Central memory CD8-positive, alpha-beta T cell (primary cell): ENCODE data around the gene PPP4R1.

ENCODE experiments used
- ATAC-seq: fragments of 150-1000 bp; cut with Tn5 transposase; replicated peaks from 2 replicates; pipeline ENCODE4 v1.10.0; 2022; ENCODE audit warnings: mild to moderate bottlenecking, moderate FRiP score, moderate number of reproducible peaks; ENCODE audit not compliant: poor library complexity, severe bottlenecking; ENCODE audit errors: extremely low read depth
- DNase-seq, 2 donors: peaks; one replicate each; pipeline ENCODE4 v3.0.0; 2021; ENCODE audit warnings: low spot score in 2 of 2
- H3K27ac Mint-ChIP-seq: one replicate; pipeline ENCODE4 v1.8.0; 2022; ENCODE audit warnings: low read depth, mild to moderate bottlenecking, moderate library complexity, mixed read lengths
- H3K27me3 Mint-ChIP-seq: one replicate; pipeline ENCODE4 v1.8.0; 2022; ENCODE audit warnings: mixed read lengths
- H3K36me3 Mint-ChIP-seq: one replicate; pipeline ENCODE4 v1.8.0; 2022; ENCODE audit warnings: mild to moderate bottlenecking, moderate library complexity, mixed read lengths; ENCODE audit not compliant: insufficient read depth
- H3K4me1 Mint-ChIP-seq: one replicate; pipeline ENCODE4 v1.8.0; 2022; ENCODE audit warnings: mixed read lengths
- H3K4me3 Mint-ChIP-seq: one replicate; pipeline ENCODE4 v1.8.0; 2022; ENCODE audit warnings: mild to moderate bottlenecking, moderate library complexity, mixed read lengths
- H3K9me3 Mint-ChIP-seq: one replicate; pipeline ENCODE4 v1.8.0; 2022; ENCODE audit warnings: mixed read lengths

PPP4R1 gene

GRCh38 chr18:9614401-9615279 lies at the start of gene PPP4R1:
PPP4R1 (minus strand) TSS chr18:9614559; CDS start chr18:9614484, 75 bp downstream.
- peak within 1 kb of the TSS; percentile 93 for H3K27ac Mint-ChIP-seq
- DNase-seq, result peak; percentile 30 to 34
- peak within 1 kb of the TSS; percentile 92 for H3K4me3 Mint-ChIP-seq
- H3K27me3 Mint-ChIP-seq, result no peaks in the 10 kb centered on the region
- H3K4me1 Mint-ChIP-seq, result peaks cover 42% of the 10 kb centered on the region
- ATAC-seq, result peak; percentile 54
- peaks cover 17% of the 10 kb centered on the region for H3K36me3 Mint-ChIP-seq
- no peaks in the 10 kb centered on the region for H3K9me3 Mint-ChIP-seq

GRCh38 chr18:9663377-9663776 lies 49.0 kb upstream of the PPP4R1 start:
- Mint-ChIP-seq H3K4me3 (no peak overlapping the region), H3K9me3 (no peaks in the 10 kb centered on the region), H3K27ac (no peak overlapping the region), H3K27me3 (peaks cover 11% of the 10 kb centered on the region), H3K36me3 (no peaks in the 10 kb centered on the region), H3K4me1 (no peaks in the 10 kb centered on the region)
- ATAC-seq, result no peak
- DNase-seq, result no peak

GRCh38 chr18:9661564-9661963 lies 47.2 kb upstream of the PPP4R1 start:
- H3K36me3 Mint-ChIP-seq, result no peaks in the 10 kb centered on the region
- no peak for DNase-seq

GRCh38 chr18:9659499-9660375 lies 45.4 kb upstream of the PPP4R1 start:
- no peak overlapping the region for H3K27ac Mint-ChIP-seq
- no peaks in the 10 kb centered on the region for H3K9me3 Mint-ChIP-seq
- ATAC-seq (no peak), DNase-seq (no peak)
- H3K4me1 Mint-ChIP-seq, result no peaks in the 10 kb centered on the region
- H3K36me3 Mint-ChIP-seq, result no peaks in the 10 kb centered on the region
- H3K27me3 Mint-ChIP-seq, result peaks cover 20% of the 10 kb centered on the region
- H3K4me3 Mint-ChIP-seq, result no peak overlapping the region

More at GRCh38 chr18:9661564-9661963, 47.2 kb upstream of the PPP4R1 start:
- H3K27me3 Mint-ChIP-seq, result peaks cover 11% of the 10 kb centered on the region
- H3K4me1 Mint-ChIP-seq, result no peaks in the 10 kb centered on the region
- ATAC-seq, result no peak
- no peak overlapping the region for H3K27ac Mint-ChIP-seq
- H3K9me3 Mint-ChIP-seq, result no peaks in the 10 kb centered on the region
- H3K4me3 Mint-ChIP-seq, result no peak overlapping the region

- no peak overlapping the region for H3K27ac Mint-ChIP-seq
- H3K27me3 Mint-ChIP-seq, result peaks cover 23% of the 10 kb centered on the region
- no peaks in the 10 kb centered on the region for H3K9me3 Mint-ChIP-seq
- no peak for DNase-seq
- H3K4me3 Mint-ChIP-seq, result no peak overlapping the region
- H3K36me3 Mint-ChIP-seq, result no peaks in the 10 kb centered on the region
- H3K4me1 Mint-ChIP-seq, result no peaks in the 10 kb centered on the region
- ATAC-seq, result no peak
Observed at GRCh38 chr18:9658087-9658641, 43.8 kb upstream of the PPP4R1 start.

GRCh38 chr18:9655232-9655767 lies 40.9 kb upstream of the PPP4R1 start:
- peaks cover 39% of the 10 kb centered on the region for H3K27me3 Mint-ChIP-seq
- H3K36me3 Mint-ChIP-seq, result no peaks in the 10 kb centered on the region
- ATAC-seq, result no peak

GRCh38 chr18:9653390-9653789 lies 39.0 kb upstream of the PPP4R1 start:
- no peak for ATAC-seq
- H3K9me3 Mint-ChIP-seq, result no peaks in the 10 kb centered on the region
- no peak overlapping the region for H3K4me3 Mint-ChIP-seq

More at GRCh38 chr18:9655232-9655767, 40.9 kb upstream of the PPP4R1 start:
- H3K27ac Mint-ChIP-seq, result no peak overlapping the region
- H3K4me1 Mint-ChIP-seq, result no peaks in the 10 kb centered on the region
- no peaks in the 10 kb centered on the region for H3K9me3 Mint-ChIP-seq
- no peak for DNase-seq
- H3K4me3 Mint-ChIP-seq, result no peak overlapping the region

GRCh38 chr18:9649164-9649540 lies 34.8 kb upstream of the PPP4R1 start:
- Mint-ChIP-seq H3K36me3 (no peaks in the 10 kb centered on the region), H3K27ac (no peak overlapping the region), H3K9me3 (no peaks in the 10 kb centered on the region), H3K4me1 (no peaks in the 10 kb centered on the region), H3K27me3 (peaks cover 19% of the 10 kb centered on the region), H3K4me3 (no peak overlapping the region)
- ATAC-seq, result no peak
- no peak for DNase-seq

More at GRCh38 chr18:9653390-9653789, 39.0 kb upstream of the PPP4R1 start:
- Mint-ChIP-seq H3K4me1 (no peaks in the 10 kb centered on the region), H3K27ac (no peak overlapping the region), H3K27me3 (peaks cover 28% of the 10 kb centered on the region), H3K36me3 (no peaks in the 10 kb centered on the region)
- no peak for DNase-seq

GRCh38 chr18:9648431-9649163 lies 34.2 kb upstream of the PPP4R1 start:
- no peak for ATAC-seq
- H3K4me3 Mint-ChIP-seq, result no peak overlapping the region
- H3K9me3 Mint-ChIP-seq, result no peaks in the 10 kb centered on the region
- no peaks in the 10 kb centered on the region for H3K36me3 Mint-ChIP-seq
- H3K4me1 Mint-ChIP-seq, result no peaks in the 10 kb centered on the region
- H3K27ac Mint-ChIP-seq, result no peak overlapping the region
- DNase-seq, result no peak
- peaks cover 19% of the 10 kb centered on the region for H3K27me3 Mint-ChIP-seq

- DNase-seq (no peak), ATAC-seq (no peak)
- Mint-ChIP-seq H3K27ac (no peak overlapping the region), H3K9me3 (no peaks in the 10 kb centered on the region), H3K4me1 (no peaks in the 10 kb centered on the region), H3K4me3 (no peak overlapping the region), H3K36me3 (no peaks in the 10 kb centered on the region), H3K27me3 (peaks cover 11% of the 10 kb centered on the region)
Observed at GRCh38 chr18:9647496-9648323, 33.4 kb upstream of the PPP4R1 start.

GRCh38 chr18:9643549-9643948 lies 29.2 kb upstream of the PPP4R1 start:
- Mint-ChIP-seq H3K36me3 (no peaks in the 10 kb centered on the region), H3K9me3 (no peaks in the 10 kb centered on the region), H3K27me3 (no peaks in the 10 kb centered on the region), H3K4me3 (no peak overlapping the region), H3K4me1 (no peaks in the 10 kb centered on the region), H3K27ac (no peak overlapping the region)
- no peak for DNase-seq
- ATAC-seq, result no peak
